H1 (cell line): Measurements from ENCODE around the gene DDX31. TPM values are rescaled to one million over a fixed set of nuclear protein-coding genes. Genes with fewer than 3 reads are reported as not detected.

Experiments used
- ASH2L ChIP-seq: fragments of 200-600, 300-600 bp; sonication (generic); IDR thresholded peaks from one replicate; pipeline ENCODE4 v1.7.1; 2017; ENCODE audit warnings: low read length
- BCL11A ChIP-seq, 2 experiments: IDR thresholded peaks; one replicate each; pipeline ENCODE4 v1.6.1; 2011; ENCODE audit warnings: low read depth in 2 of 2, low read length in 2 of 2, mild to moderate bottlenecking in 2 of 2
- KDM5A ChIP-seq: fragments of 200-600 bp; IDR thresholded peaks from 2 replicates; pipeline ENCODE4 v1.7.1; 2012; ENCODE audit warnings: mild to moderate bottlenecking, low read length, inconsistent platforms, mixed read lengths
- RNF2 ChIP-seq: fragments of 200-900, 300-1000 bp; sonication (generic); IDR thresholded peaks from 2 replicates; pipeline ENCODE4 v1.7.1; 2016; ENCODE audit warnings: borderline replicate concordance, low read depth, mild to moderate bottlenecking, antibody characterized with exemption, low read length; ENCODE audit not compliant: poor library complexity, severe bottlenecking; ENCODE audit errors: missing control alignments
- SIX5 ChIP-seq: IDR thresholded peaks from 2 replicates; pipeline ENCODE4 v1.6.1; 2011; ENCODE audit warnings: mild to moderate bottlenecking, low read depth, low read length
- YY1 ChIP-seq: IDR thresholded peaks from 2 replicates; pipeline ENCODE4 v1.6.1; 2011; ENCODE audit warnings: low read depth, mild to moderate bottlenecking, low read length
- polyA plus RNA-seq, 7 experiments: library from polyadenylated mRNA; depleted of rRNA in 3 of 7; stranded (reverse) in 5 of 7; unstranded in 2 of 7; fragments of >200 nt in 5 of 7; fragments of 200-250 nt in 2 of 7; gene quantifications; 1 replicate in 5 of 7; 2 replicates in 1 of 7; 4 replicates in 1 of 7; pipeline versions ENCODE4 v1.2.1 to v1.2.3, GENCODE V29; 2011 to 2013; ENCODE audit warnings: missing spikeins in 2 of 7, mixed read lengths in 2 of 7
- total RNA-seq: library from RNA; stranded (reverse); fragmentation: NEBNext Ultra II Directional; extraction: Animal tissue kit (Norgen Biotek cat#: 25700); gene quantifications from 2 replicates; pipeline ENCODE4 v1.2.1, GENCODE V29; 2021

The DDX31 gene
- total and polyA plus RNA-seq, 2 of the 8 experiments (the other 6 are each of a cell fraction or from before 2014, with no cell fraction given) = 9.5 to 23.7 TPM

DNA sequence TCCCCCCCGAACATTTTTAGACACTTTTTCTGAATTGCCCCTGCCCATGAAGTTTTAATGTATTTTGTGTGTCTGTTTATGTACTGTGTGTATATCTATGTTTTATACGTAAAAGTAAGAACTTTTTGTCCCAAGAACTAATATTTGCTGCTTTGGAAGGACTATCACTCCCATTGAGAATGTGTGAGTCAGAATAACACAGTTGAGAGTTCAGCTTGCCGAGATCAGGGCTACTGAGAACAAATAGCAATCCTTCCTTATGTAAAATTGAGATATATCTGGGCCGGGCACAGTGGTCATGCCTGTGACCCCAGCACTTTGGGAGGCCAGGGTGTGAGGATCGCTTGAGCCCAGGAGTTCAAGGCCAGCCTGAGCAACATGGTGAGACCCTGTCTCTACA is 11.8 kb upstream of the DDX31 start (continued):
- TF ChIP-seq BCL11A (IDR thresholded peaks at IDR 0.05; ENCODE audit: low read depth in 2 of 2, low read length in 2 of 2) (no peak), RNF2 (no peak), ASH2L (no peak), SIX5 (no peak), YY1 (no peak), KDM5A (no peak)
